Activated naive CD4-positive, alpha-beta T cell treated with anti-CD3 and anti-CD28 coated beads for 36 hours (primary cell): ENCODE results near the gene MAML1. TPM values are rescaled to one million over a fixed set of nuclear protein-coding genes. Genes with fewer than 3 reads are reported as not detected.

ENCODE experiments used
- CTCF ChIA-PET: fragments of 350-600 bp; sonication (Branson Sonifier 250); formaldehyde crosslinking; loops from one replicate; lab custom pipeline; 2021; ENCODE audit warnings: antibody characterized with exemption; lab: Charles Lee
- DNase-seq: peaks from one replicate; pipeline ENCODE4 v3.0.0-alpha.2; 2020
- H3K27ac Mint-ChIP-seq: one replicate; pipeline ENCODE4 v1.8.0; 2021; ENCODE audit warnings: mild to moderate bottlenecking, mixed read lengths
- H3K27me3 Mint-ChIP-seq: one replicate; pipeline ENCODE4 v1.8.0; 2021; ENCODE audit warnings: low read depth, mixed read lengths
- H3K36me3 Mint-ChIP-seq: one replicate; pipeline ENCODE4 v1.8.0; 2021; ENCODE audit warnings: low read depth, mixed read lengths
- H3K4me1 Mint-ChIP-seq: one replicate; pipeline ENCODE4 v1.8.0; 2021; ENCODE audit warnings: low read depth, mixed read lengths
- H3K4me3 Mint-ChIP-seq: one replicate; pipeline ENCODE4 v1.8.0; 2021; ENCODE audit warnings: mild to moderate bottlenecking, moderate library complexity, mixed read lengths
- H3K9me3 Mint-ChIP-seq: one replicate; pipeline ENCODE4 v1.8.0; 2021; ENCODE audit warnings: mixed read lengths
- intact Hi-C: fragments of 100-400 bp; cut with micrococcal nuclease; formaldehyde crosslinking; loops from one replicate; pipeline ENCODE4 v1.15.1; 2023
- total RNA-seq, 2 experiments: library from RNA; stranded (reverse); gene quantifications; one replicate each; pipeline ENCODE4 v1.2.3, GENCODE V29; 2021

The MAML1 gene
- total RNA-seq, 2 experiments from 2014 or later = 20.7 TPM

- no peak overlapping the region for H3K27ac Mint-ChIP-seq
- CTCF ChIA-PET = interaction anchor here (1.6 kb wide), 1 partner anchor 15 kb away, joined by 6 read pairs; no protein-coding TSS in a partner anchor
- no peak for DNase-seq
- H3K4me1 Mint-ChIP-seq = peaks cover 26% of the 10 kb centered on the region
- H3K36me3 Mint-ChIP-seq = peaks cover 4% of the 10 kb centered on the region
- H3K4me3 Mint-ChIP-seq = peak overlapping the region; percentile 12
- H3K9me3 Mint-ChIP-seq = no peaks in the 10 kb centered on the region
- intact Hi-C loops = no loop called here
- H3K27me3 Mint-ChIP-seq = peaks cover 4% of the 10 kb centered on the region
These were observed 84.3 kb downstream of the MAML1 start for GRCh38 chr5:179816796-179817469.

- intact Hi-C loops = no loop called here
- peaks cover 4% of the 10 kb centered on the region for H3K27me3 Mint-ChIP-seq
- no peak overlapping the region for H3K27ac Mint-ChIP-seq
- H3K4me3 Mint-ChIP-seq = peak overlapping the region; percentile 12
- peaks cover 32% of the 10 kb centered on the region for H3K4me1 Mint-ChIP-seq
- peaks cover 7% of the 10 kb centered on the region for H3K36me3 Mint-ChIP-seq
- CTCF ChIA-PET = interaction anchor here (1.6 kb wide), 1 partner anchor 16 kb away, joined by 6 read pairs; no protein-coding TSS in a partner anchor
- no peak for DNase-seq
- H3K9me3 Mint-ChIP-seq = no peaks in the 10 kb centered on the region
These were observed 84.8 kb downstream of the MAML1 start for GRCh38 chr5:179817470-179817840.

GRCh38 chr5:179817890-179818745 is 85.5 kb downstream of the MAML1 start:
- CTCF ChIA-PET = interaction anchor here (1.4 to 1.6 kb wide), 2 partner anchors 16 kb away, joined by 5 to 6 read pairs; no protein-coding TSS in a partner anchor
- DNase-seq = no peak
- peak overlapping the region; percentile 78 for H3K4me3 Mint-ChIP-seq
- peaks cover 4% of the 10 kb centered on the region for H3K27me3 Mint-ChIP-seq
- H3K27ac Mint-ChIP-seq = no peak overlapping the region
- H3K9me3 Mint-ChIP-seq = no peaks in the 10 kb centered on the region
- intact Hi-C loops = no loop called here
- peaks cover 38% of the 10 kb centered on the region for H3K4me1 Mint-ChIP-seq
- H3K36me3 Mint-ChIP-seq = peaks cover 12% of the 10 kb centered on the region

GRCh38 chr5:179818746-179819295 is 86.2 kb downstream of the MAML1 start:
- Mint-ChIP-seq H3K27me3 (peaks cover 4% of the 10 kb centered on the region), H3K4me3 (peak overlapping the region; percentile 78), H3K9me3 (no peaks in the 10 kb centered on the region), H3K27ac (peak overlapping the region; percentile 71), H3K4me1 (peaks cover 42% of the 10 kb centered on the region), H3K36me3 (peaks cover 16% of the 10 kb centered on the region)
- DNase-seq = peak; percentile 96
- CTCF ChIA-PET = interaction anchor here (1.4 kb wide), 1 partner anchor 17 kb away, joined by 5 read pairs; no protein-coding TSS in a partner anchor
- intact Hi-C loops = no loop called here

- Mint-ChIP-seq H3K4me1 (peaks cover 43% of the 10 kb centered on the region), H3K27ac (peak overlapping the region; percentile 82), H3K4me3 (peak overlapping the region; percentile 88), H3K27me3 (peaks cover 4% of the 10 kb centered on the region), H3K9me3 (no peaks in the 10 kb centered on the region), H3K36me3 (peaks cover 18% of the 10 kb centered on the region)
- peak; percentile 58 for DNase-seq
- CTCF ChIA-PET = interaction anchor here (1.1 to 1.5 kb wide), 4 partner anchors 15 to 23 kb away, joined by 3 to 7 read pairs (median 4); no protein-coding TSS in a partner anchor
- intact Hi-C loops = loop anchor here (1.0 to 2.0 kb wide), 4 partner anchors 17 to 269 kb away; partner anchors contain the start of genes CANX, HNRNPH1 and RUFY1
These were observed 86.9 kb downstream of the MAML1 start for GRCh38 chr5:179819296-179820126.

GRCh38 chr5:179820127-179820482 is 87.5 kb downstream of the MAML1 start:
- Mint-ChIP-seq H3K4me3 (peak overlapping the region; percentile 88), H3K9me3 (no peaks in the 10 kb centered on the region), H3K27me3 (peaks cover 4% of the 10 kb centered on the region), H3K27ac (peak overlapping the region; percentile 82), H3K4me1 (peaks cover 47% of the 10 kb centered on the region), H3K36me3 (peaks cover 22% of the 10 kb centered on the region)
- intact Hi-C loops = loop anchor here (1.0 to 2.0 kb wide), 4 partner anchors 17 to 269 kb away; partner anchors contain the start of genes CANX, HNRNPH1 and RUFY1
- CTCF ChIA-PET = interaction anchor here (0.6 to 1.5 kb wide), 4 partner anchors 16 to 1378 kb away, joined by 3 to 7 read pairs (median 3); no protein-coding TSS in a partner anchor
- DNase-seq = no peak

- H3K4me1 Mint-ChIP-seq = peaks cover 47% of the 10 kb centered on the region
- H3K4me3 Mint-ChIP-seq = peak within 1 kb of the TSS; percentile 88
- peaks cover 20% of the 10 kb centered on the region for H3K36me3 Mint-ChIP-seq
- H3K27me3 Mint-ChIP-seq = peaks cover 4% of the 10 kb centered on the region
- CTCF ChIA-PET = interaction anchor here (0.6 to 1.5 kb wide), 4 partner anchors 16 to 1379 kb away, joined by 3 to 7 read pairs (median 3); no protein-coding TSS in a partner anchor
- peak; percentile 74 for DNase-seq
- no peaks in the 10 kb centered on the region for H3K9me3 Mint-ChIP-seq
- intact Hi-C loops = loop anchor here (1.0 to 2.0 kb wide), 7 partner anchors 13 to 270 kb away; partner anchors contain the start of genes CANX, HNRNPH1, MAML1 and MRNIP
- H3K27ac Mint-ChIP-seq = peak within 1 kb of the TSS; percentile 92
These were observed 88.1 kb downstream of the MAML1 start, which contains the start of gene SQSTM1 for GRCh38 chr5:179820483-179821297. Gene SQSTM1 (plus strand): TSS chr5:179820905. CDS start chr5:179820937, 32 bp downstream.

- peaks cover 47% of the 10 kb centered on the region for H3K4me1 Mint-ChIP-seq
These were observed 88.9 kb downstream of the MAML1 start for GRCh38 chr5:179821298-179822058.

GRCh38 chr5:179822059-179822432 is 89.4 kb downstream of the MAML1 start:
- intact Hi-C loops = no loop called here

More at GRCh38 chr5:179821298-179822058, 88.9 kb downstream of the MAML1 start:
- CTCF ChIA-PET = interaction anchor here (0.7 to 1.5 kb wide), 4 partner anchors 15 to 73 kb away, joined by 3 to 4 read pairs (median 3); no protein-coding TSS in a partner anchor
- DNase-seq = peak; percentile 92
- intact Hi-C loops = loop anchor here (1.0 to 2.0 kb wide), 5 partner anchors 14 to 271 kb away; partner anchors contain the start of genes MAML1, MRNIP and RUFY1
- H3K27me3 Mint-ChIP-seq = peaks cover 4% of the 10 kb centered on the region
- peak overlapping the region; percentile 92 for H3K27ac Mint-ChIP-seq
- no peaks in the 10 kb centered on the region for H3K9me3 Mint-ChIP-seq
- H3K36me3 Mint-ChIP-seq = peaks cover 19% of the 10 kb centered on the region
- H3K4me3 Mint-ChIP-seq = peak overlapping the region; percentile 88

More at GRCh38 chr5:179822059-179822432, 89.4 kb downstream of the MAML1 start:
- Mint-ChIP-seq H3K36me3 (peaks cover 22% of the 10 kb centered on the region), H3K27ac (peak overlapping the region; percentile 92), H3K27me3 (peaks cover 4% of the 10 kb centered on the region), H3K9me3 (no peaks in the 10 kb centered on the region), H3K4me3 (peak overlapping the region; percentile 88), H3K4me1 (peaks cover 51% of the 10 kb centered on the region)
- no peak for DNase-seq
- CTCF ChIA-PET = interaction anchor here (0.7 to 1.5 kb wide), 3 partner anchors 15 to 73 kb away, joined by 3 to 4 read pairs (median 3); no protein-coding TSS in a partner anchor
